ENCODE measurements around the gene DENND1A.

Gene DENND1A

GRCh38 chr9:123796094-123796493 is 133.8 kb downstream of the DENND1A start:
- H3K4me3 ChIP-seq (ENCODE audit: low read depth, low read length): no peak overlapping the region
- no peak for DNase-seq (ENCODE audit: low read depth)
- no peak for TF ChIP-seq CTCF (IDR thresholded peaks at IDR 0.05; ENCODE audit: low read depth, low read length, missing control alignments)
- in situ Hi-C loops (cut with HindIII; ENCODE audit: low sequenced_read_pairs): no loop called here

- in situ Hi-C loops (cut with HindIII; ENCODE audit: low sequenced_read_pairs): no loop called here
- DNase-seq (ENCODE audit: low read depth): no peak
- TF ChIP-seq CTCF (IDR thresholded peaks at IDR 0.05; ENCODE audit: low read depth, low read length, missing control alignments): no peak
- no peak overlapping the region for H3K4me3 ChIP-seq (ENCODE audit: low read depth, low read length)
Observed at GRCh38 chr9:123795336-123795735, 134.6 kb downstream of the DENND1A start.

- TF ChIP-seq CTCF (IDR thresholded peaks at IDR 0.05; ENCODE audit: low read depth, low read length, missing control alignments): no peak
- H3K4me3 ChIP-seq (ENCODE audit: low read depth, low read length): no peak overlapping the region
- DNase-seq (ENCODE audit: low read depth): no peak
- in situ Hi-C loops (cut with HindIII; ENCODE audit: low sequenced_read_pairs): no loop called here
Observed at GRCh38 chr9:123792501-123792900, 137.4 kb downstream of the DENND1A start.

- H3K4me3 ChIP-seq (ENCODE audit: low read depth, low read length): no peak overlapping the region
- in situ Hi-C loops (cut with HindIII; ENCODE audit: low sequenced_read_pairs): no loop called here
- DNase-seq (ENCODE audit: low read depth): no peak
- no peak for TF ChIP-seq CTCF (IDR thresholded peaks at IDR 0.05; ENCODE audit: low read depth, low read length, missing control alignments)
Observed at GRCh38 chr9:123789554-123790292, 140.2 kb downstream of the DENND1A start.

- no peak overlapping the region for H3K4me3 ChIP-seq (ENCODE audit: low read depth, low read length)
- TF ChIP-seq CTCF (IDR thresholded peaks at IDR 0.05; ENCODE audit: low read depth, low read length, missing control alignments): no peak
- in situ Hi-C loops (cut with HindIII; ENCODE audit: low sequenced_read_pairs): no loop called here
- no peak for DNase-seq (ENCODE audit: low read depth)
Observed at GRCh38 chr9:123787416-123787815, 142.5 kb downstream of the DENND1A start.

- in situ Hi-C loops (cut with HindIII; ENCODE audit: low sequenced_read_pairs): no loop called here
- DNase-seq (ENCODE audit: low read depth): peak; percentile 22
- H3K4me3 ChIP-seq (ENCODE audit: low read depth, low read length): no peak overlapping the region
- no peak for TF ChIP-seq CTCF (IDR thresholded peaks at IDR 0.05; ENCODE audit: low read depth, low read length, missing control alignments)
Observed at GRCh38 chr9:123784518-123784917, 145.4 kb downstream of the DENND1A start.
